HG03432 (cell line): Measurements from ENCODE around the gene TUG1.

Experiments
- ATAC-seq: cut with Tn5 transposase; IDR thresholded peaks from one replicate; pipeline ENCODE4 v1.9.1; 2021; ENCODE audit warnings: mild to moderate bottlenecking, moderate library complexity; ENCODE audit not compliant: unreplicated experiment

The TUG1 gene

GRCh38 chr22:30968924-30969531, at the start of gene TUG1:
TSS of gene TUG1 (plus strand) at chr22:30969265.
- peak; percentile 83 for ATAC-seq

- no peak for ATAC-seq
Observed at GRCh38 chr22:30919973-30920372, 49.1 kb upstream of the TUG1 start.

- no peak for ATAC-seq
Observed at GRCh38 chr22:30920407-30920806, 48.7 kb upstream of the TUG1 start.

GRCh38 chr22:30921108-30921507, 48.0 kb upstream of the TUG1 start:
- no peak for ATAC-seq

GRCh38 chr22:30922151-30922611, 46.9 kb upstream of the TUG1 start:
- no peak for ATAC-seq

- no peak for ATAC-seq
Observed at GRCh38 chr22:30923168-30923900, 45.7 kb upstream of the TUG1 start.

- ATAC-seq: no peak
Observed at GRCh38 chr22:30925667-30926066, 43.4 kb upstream of the TUG1 start.

GRCh38 chr22:30926706-30927105, 42.4 kb upstream of the TUG1 start:
- no peak for ATAC-seq

- ATAC-seq: no peak
Observed at GRCh38 chr22:30927806-30928205, 41.3 kb upstream of the TUG1 start.

- no peak for ATAC-seq
Observed at GRCh38 chr22:30928401-30928800, 40.7 kb upstream of the TUG1 start.

- ATAC-seq: no peak
Observed at GRCh38 chr22:30930228-30930627, 38.8 kb upstream of the TUG1 start.

GRCh38 chr22:30931541-30932300, 37.3 kb upstream of the TUG1 start:
- ATAC-seq: no peak

GRCh38 chr22:30932661-30933060, 36.4 kb upstream of the TUG1 start:
- no peak for ATAC-seq

GRCh38 chr22:30933457-30933856, 35.6 kb upstream of the TUG1 start:
- ATAC-seq: no peak

GRCh38 chr22:30934053-30934452, 35.0 kb upstream of the TUG1 start:
- ATAC-seq: no peak

GRCh38 chr22:30940685-30941362, 28.2 kb upstream of the TUG1 start:
- no peak for ATAC-seq

GRCh38 chr22:30941363-30941740, 27.7 kb upstream of the TUG1 start:
- no peak for ATAC-seq

GRCh38 chr22:30943368-30943767, 25.7 kb upstream of the TUG1 start:
- no peak for ATAC-seq

- ATAC-seq: no peak
Observed at GRCh38 chr22:30944986-30945385, 24.1 kb upstream of the TUG1 start.

GRCh38 chr22:30945653-30946052, 23.4 kb upstream of the TUG1 start:
- no peak for ATAC-seq

GRCh38 chr22:30946354-30946753, 22.7 kb upstream of the TUG1 start:
- no peak for ATAC-seq
